OCI-LY1 (cell line): ENCODE results near the gene FGD3.

Source experiments
- H2AFZ ChIP-seq: fragments of 200-600 bp; sonication (generic), shearing (Covaris generic); 2 replicates; pipeline ENCODE4 v1.6.0; 2014; ENCODE audit warnings: antibody characterized with exemption, mild to moderate bottlenecking, low read length
- H3F3A ChIP-seq: fragments of 200-600 bp; sonication (generic), shearing (Covaris generic); 2 replicates; pipeline ENCODE4 v1.6.0; 2014; ENCODE audit warnings: mild to moderate bottlenecking, antibody characterized with exemption, low read length, moderate library complexity; ENCODE audit not compliant: insufficient read depth
- H3K27ac ChIP-seq: fragments of 200-600 bp; sonication (generic); 2 replicates; pipeline ENCODE4 v1.5.1; 2014; ENCODE audit warnings: low read length, mixed run types, mild to moderate bottlenecking, low read depth; ENCODE audit not compliant: poor library complexity, severe bottlenecking
- H3K27me3 ChIP-seq: fragments of 200-600 bp; sonication (generic); 2 replicates; pipeline ENCODE4 v1.6.0; 2014; ENCODE audit warnings: antibody characterized with exemption, mild to moderate bottlenecking, low read length, moderate library complexity; ENCODE audit not compliant: insufficient read depth
- H3K36me3 ChIP-seq: fragments of 200-600 bp; sonication (generic); 2 replicates; pipeline ENCODE4 v1.6.1; 2014; ENCODE audit warnings: mild to moderate bottlenecking, antibody characterized with exemption, low read length, moderate library complexity, mixed read lengths; ENCODE audit not compliant: insufficient read depth
- H3K4me1 ChIP-seq: fragments of 200-600 bp; sonication (generic); 2 replicates; pipeline ENCODE4 v1.5.1; 2014; ENCODE audit warnings: mild to moderate bottlenecking, low read length, moderate library complexity; ENCODE audit not compliant: insufficient read depth, severe bottlenecking
- H3K4me2 ChIP-seq: fragments of 200-600 bp; sonication (generic), shearing (Covaris generic); 2 replicates; pipeline ENCODE4 v1.6.1; 2014; ENCODE audit warnings: low read length
- H3K4me3 ChIP-seq: fragments of 200-600 bp; sonication (generic); 2 replicates; pipeline ENCODE4 v1.5.1; 2014; ENCODE audit warnings: low read length, low read depth, mild to moderate bottlenecking, mixed read lengths; ENCODE audit not compliant: poor library complexity, severe bottlenecking
- H3K79me2 ChIP-seq: fragments of 200-600 bp; shearing (Covaris generic); 2 replicates; pipeline ENCODE4 v1.6.1; 2016; ENCODE audit warnings: mixed run types, low read length, mixed read lengths; ENCODE audit not compliant: insufficient read depth
- H3K9ac ChIP-seq: fragments of 200-600 bp; sonication (generic), shearing (Covaris generic); 2 replicates; pipeline ENCODE4 v1.6.1; 2014; ENCODE audit warnings: mild to moderate bottlenecking, low read length, mixed read lengths
- H3K9me2 ChIP-seq: fragments of 200-600 bp; sonication (generic), shearing (Covaris generic); 2 replicates; pipeline ENCODE4 v1.6.1; 2014; ENCODE audit warnings: low read depth, mild to moderate bottlenecking, low read length, mixed read lengths
- H3K9me3 ChIP-seq: fragments of 200-600 bp; shearing (Covaris generic); 2 replicates; pipeline ENCODE4 v1.6.1; 2014; ENCODE audit warnings: low read length, mixed read lengths
- H4K20me1 ChIP-seq: fragments of 200-600 bp; sonication (generic), shearing (Covaris generic); 2 replicates; pipeline ENCODE4 v1.6.0; 2016; ENCODE audit warnings: mild to moderate bottlenecking, low read length; ENCODE audit not compliant: insufficient read depth
- EZH2 ChIP-seq: fragments of 200-600 bp; sonication (generic), shearing (Covaris generic); IDR thresholded peaks from 2 replicates; pipeline ENCODE4 v1.8.0; 2017; ENCODE audit warnings: borderline replicate concordance, mixed run types, mild to moderate bottlenecking, antibody characterized with exemption, low read length, moderate library complexity, mixed read lengths
- TF ChIP-seq, protein P1 (sequence below): fragments of 200-600 bp; sonication (generic), shearing (Covaris generic); IDR thresholded peaks from 2 replicates; pipeline ENCODE4 v1.5.1; 2017; ENCODE audit warnings: mild to moderate bottlenecking, antibody characterized with exemption, low read length, moderate library complexity, mixed read lengths

FGD3 gene

DNA sequence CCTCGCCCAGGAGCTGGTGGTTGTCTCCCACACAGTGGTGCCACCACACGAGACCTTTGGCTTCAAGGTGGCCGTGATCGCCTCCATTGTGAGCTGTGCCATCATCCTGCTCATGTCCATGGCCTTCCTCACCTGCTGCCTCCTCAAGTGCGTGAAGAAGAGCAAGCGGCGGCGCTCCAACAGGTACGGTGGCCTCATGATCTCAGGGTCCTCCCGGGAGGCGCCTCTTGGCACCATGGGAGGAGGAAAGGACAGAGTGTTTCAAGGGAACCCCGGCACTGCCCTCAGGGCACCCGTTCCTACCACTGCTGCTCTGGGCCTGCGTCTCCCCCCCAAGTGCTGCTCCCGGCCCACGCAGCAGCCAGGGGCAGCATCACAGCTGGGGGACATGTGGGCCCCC, 130.5 kb downstream of the FGD3 start:
- TF ChIP-seq, protein P1, sequence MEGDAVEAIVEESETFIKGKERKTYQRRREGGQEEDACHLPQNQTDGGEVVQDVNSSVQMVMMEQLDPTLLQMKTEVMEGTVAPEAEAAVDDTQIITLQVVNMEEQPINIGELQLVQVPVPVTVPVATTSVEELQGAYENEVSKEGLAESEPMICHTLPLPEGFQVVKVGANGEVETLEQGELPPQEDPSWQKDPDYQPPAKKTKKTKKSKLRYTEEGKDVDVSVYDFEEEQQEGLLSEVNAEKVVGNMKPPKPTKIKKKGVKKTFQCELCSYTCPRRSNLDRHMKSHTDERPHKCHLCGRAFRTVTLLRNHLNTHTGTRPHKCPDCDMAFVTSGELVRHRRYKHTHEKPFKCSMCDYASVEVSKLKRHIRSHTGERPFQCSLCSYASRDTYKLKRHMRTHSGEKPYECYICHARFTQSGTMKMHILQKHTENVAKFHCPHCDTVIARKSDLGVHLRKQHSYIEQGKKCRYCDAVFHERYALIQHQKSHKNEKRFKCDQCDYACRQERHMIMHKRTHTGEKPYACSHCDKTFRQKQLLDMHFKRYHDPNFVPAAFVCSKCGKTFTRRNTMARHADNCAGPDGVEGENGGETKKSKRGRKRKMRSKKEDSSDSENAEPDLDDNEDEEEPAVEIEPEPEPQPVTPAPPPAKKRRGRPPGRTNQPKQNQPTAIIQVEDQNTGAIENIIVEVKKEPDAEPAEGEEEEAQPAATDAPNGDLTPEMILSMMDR: no peak
- no peak for TF ChIP-seq EZH2
- H3K9me3 ChIP-seq: no peaks in the 10 kb centered on the region

DNA sequence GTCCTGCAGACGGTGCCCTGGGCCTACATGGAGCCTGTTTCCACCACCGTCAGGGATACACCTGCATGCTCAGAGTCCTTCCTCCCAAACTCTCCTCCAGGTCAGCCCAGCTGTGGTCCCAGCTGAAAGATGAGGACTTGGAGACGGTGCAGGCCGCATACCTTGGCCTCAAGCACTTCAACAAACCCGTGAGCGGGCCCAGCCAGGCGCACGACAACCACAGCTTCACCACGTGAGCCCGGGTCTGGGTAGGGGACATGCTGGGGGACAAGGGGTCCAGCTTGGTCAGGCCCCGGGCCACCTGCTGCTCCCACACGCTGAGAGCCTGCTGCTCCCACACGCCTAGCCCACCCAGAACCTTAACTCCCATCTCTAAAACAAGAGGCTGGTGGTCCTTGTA, 132.0 kb downstream of the FGD3 start:
- Histone ChIP-seq H3K9me3 (no peaks in the 10 kb centered on the region), H3K9me2 (no peaks in the 10 kb centered on the region), H3K36me3 (peaks cover 77% of the 10 kb centered on the region), H3K9ac (no peak overlapping the region), H3K27me3 (no peaks in the 10 kb centered on the region), H3K4me3 (no peak overlapping the region), H3K4me1 (no peaks in the 10 kb centered on the region), H3F3A (no peaks in the 10 kb centered on the region), H3K79me2 (no peaks in the 10 kb centered on the region), H3K4me2 (no peak overlapping the region), H3K27ac (no peak overlapping the region), H4K20me1 (no peaks in the 10 kb centered on the region), H2AFZ (no peak overlapping the region)
- TF ChIP-seq, protein P1: no peak
- no peak for TF ChIP-seq EZH2

More for the DNA sequence above, 130.5 kb downstream of the FGD3 start:
- Histone ChIP-seq H3K36me3 (peaks cover 69% of the 10 kb centered on the region), H3K4me2 (no peak overlapping the region), H4K20me1 (no peaks in the 10 kb centered on the region), H3K9me2 (no peaks in the 10 kb centered on the region), H3K4me3 (no peak overlapping the region), H3F3A (no peaks in the 10 kb centered on the region), H3K9ac (no peak overlapping the region), H3K4me1 (peaks cover 14% of the 10 kb centered on the region), H3K27ac (no peak overlapping the region), H3K79me2 (no peaks in the 10 kb centered on the region), H2AFZ (no peak overlapping the region), H3K27me3 (no peaks in the 10 kb centered on the region)

DNA sequence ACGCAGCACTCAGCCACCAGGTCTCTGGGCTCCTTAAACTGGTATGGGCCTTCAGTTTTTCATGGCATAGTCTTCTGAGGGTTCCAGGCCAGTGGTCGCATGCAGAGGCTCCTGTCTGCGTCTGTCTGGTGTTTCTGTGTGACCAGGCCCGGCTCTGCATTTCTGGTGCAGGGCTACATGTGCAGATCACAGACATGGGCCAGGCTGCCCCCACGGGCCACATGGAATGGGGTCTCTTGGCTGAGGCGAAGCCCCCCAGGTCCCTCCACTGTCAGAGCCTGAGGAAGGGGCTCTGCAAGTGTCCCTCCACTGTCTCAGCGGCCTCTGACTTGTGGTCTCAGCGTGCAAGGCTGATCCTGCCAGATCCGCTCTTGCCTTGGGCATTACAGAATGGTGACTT, 133.1 kb downstream of the FGD3 start:
- no peak for TF ChIP-seq EZH2
- Histone ChIP-seq H3K4me1 (no peaks in the 10 kb centered on the region), H3F3A (no peaks in the 10 kb centered on the region), H3K79me2 (no peaks in the 10 kb centered on the region), H3K9me2 (no peaks in the 10 kb centered on the region), H3K27me3 (no peaks in the 10 kb centered on the region), H3K27ac (no peak overlapping the region), H2AFZ (no peak overlapping the region), H3K36me3 (peaks cover 88% of the 10 kb centered on the region), H4K20me1 (no peaks in the 10 kb centered on the region), H3K9ac (no peak overlapping the region), H3K4me2 (no peak overlapping the region), H3K4me3 (no peak overlapping the region), H3K9me3 (no peaks in the 10 kb centered on the region)

DNA sequence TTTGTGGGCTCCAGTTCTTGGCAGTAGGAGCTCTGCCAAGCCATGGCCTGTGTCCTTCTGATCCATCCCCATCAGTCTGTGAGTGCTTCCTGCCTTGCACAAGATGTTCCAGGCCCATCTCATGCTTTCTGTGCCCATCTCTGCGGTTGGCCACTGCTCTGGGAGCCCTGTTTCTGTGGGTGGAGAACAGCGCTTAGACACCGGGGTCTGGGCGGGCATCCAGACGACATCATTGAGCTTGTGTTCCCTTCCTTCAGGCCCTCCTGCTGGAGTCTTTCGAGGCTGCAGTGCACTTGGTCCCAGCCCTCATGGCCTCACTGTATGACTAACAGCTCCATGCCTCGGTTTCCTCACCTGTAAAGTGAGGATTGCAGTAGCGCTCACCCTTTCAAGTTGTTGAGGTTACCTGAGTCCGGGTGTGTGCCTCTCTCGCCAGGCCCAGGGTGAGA, 133.8 kb downstream of the FGD3 start:
- Histone ChIP-seq H3K9me3 (no peaks in the 10 kb centered on the region), H3K9ac (no peak overlapping the region), H3K4me3 (no peak overlapping the region), H3K36me3 (peaks cover 90% of the 10 kb centered on the region), H3K4me1 (no peaks in the 10 kb centered on the region), H3K27ac (no peak overlapping the region), H3F3A (no peaks in the 10 kb centered on the region), H3K27me3 (no peaks in the 10 kb centered on the region), H3K4me2 (no peak overlapping the region), H2AFZ (no peak overlapping the region), H3K79me2 (no peaks in the 10 kb centered on the region), H3K9me2 (no peaks in the 10 kb centered on the region), H4K20me1 (no peaks in the 10 kb centered on the region)
- TF ChIP-seq, protein P1: no peak
- TF ChIP-seq EZH2: no peak
